Testis (tissue), 3 donors: ENCODE data around the gene ARVCF. TPM values are rescaled to one million over a fixed set of nuclear protein-coding genes. Genes with fewer than 3 reads are reported as not detected.

ENCODE experiments used
- DNase-seq: peaks from one replicate; pipeline ENCODE4 v3.0.0-alpha.2; 2019
- H3K27ac ChIP-seq, 2 donors: fragments of 200-600 bp; sonication (generic); one replicate each; pipeline ENCODE4 v1.5.1; 2019
- H3K27me3 ChIP-seq: fragments of 200-600 bp; sonication (generic); one replicate; pipeline ENCODE4 v1.5.1; 2019
- H3K36me3 ChIP-seq: fragments of 200-600 bp; sonication (generic); one replicate; pipeline ENCODE4 v1.5.1; 2017; ENCODE audit warnings: low read depth; ENCODE audit errors: missing control alignments
- H3K4me1 ChIP-seq: fragments of 200-600 bp; sonication (generic); one replicate; pipeline ENCODE4 v1.5.1; 2019
- H3K4me3 ChIP-seq, 2 donors: fragments of 200-600 bp; sonication (generic); one replicate each; pipeline ENCODE4 v1.5.1; 2017 to 2019
- H3K9me3 ChIP-seq: fragments of 200-600 bp; sonication (generic); one replicate; pipeline ENCODE4 v1.5.1; 2017
- CTCF ChIP-seq, 3 experiments: fragments of 450-650 bp in 2 of 3; fragments of 200-600 bp in 1 of 3; sonication (generic) in 1 of 3; IDR thresholded peaks; one replicate each; pipeline ENCODE4 v1.5.1; 2016 to 2019; ENCODE audit warnings: antibody characterized with exemption in 3 of 3, mild to moderate bottlenecking in 2 of 3, moderate library complexity in 1 of 3
- POLR2A ChIP-seq: fragments of 450-650 bp; IDR thresholded peaks from one replicate; pipeline ENCODE4 v1.6.1; 2017; ENCODE audit warnings: antibody characterized with exemption, mild to moderate bottlenecking, moderate library complexity
- WGBS, 2 donors: methylation state at CpG; one replicate each; pipeline ENCODE4 v1.1.5; 2018; 5-methylcytosine and 5-hydroxymethylcytosine counted together
- intact Hi-C: fragments of 100-400 bp; cut with DNase I; formaldehyde crosslinking; loops from one replicate; pipeline ENCODE4 v1.15.1; 2023; ENCODE audit warnings: low total_unique reads
- polyA plus RNA-seq: library from polyadenylated mRNA; stranded (reverse); fragments of 350-450 nt; fragmentation: Illumina TruSeq; extraction: RNeasy Lipid Tissue Mini Kit (QIAGEN cat#74804); gene quantifications from one replicate; pipeline ENCODE4 v1.2.3, GENCODE V29; 2014; ENCODE audit warnings: low read depth, low replicate concordance; ENCODE audit not compliant: insufficient read depth
- total RNA-seq, 2 donors: library from RNA; depleted of rRNA; stranded (reverse); fragments of >200 nt; gene quantifications; one replicate each; pipeline ENCODE4 v1.2.3, GENCODE V29; 2016

Gene ARVCF
- total and polyA plus RNA-seq, 3 donors from 2014 or later: 21.1 to 57.7 (median 43.2) TPM

GRCh38 chr22:19962246-19962908 lies 54.2 kb downstream of the ARVCF start:
- Histone ChIP-seq H3K4me1 (peaks cover 14% of the 10 kb centered on the region), H3K9me3 (no peaks in the 10 kb centered on the region), H3K27me3 (no peaks in the 10 kb centered on the region), H3K27ac (no peak overlapping the region), H3K4me3 (no peak overlapping the region), H3K36me3 (no peaks in the 10 kb centered on the region)
- peak; percentile 75 for DNase-seq
- 59 to 69% methylated on average over 17 to 22 of the region's 22 CpGs for WGBS, 2 donors
- intact Hi-C loops: no loop called here
- no peak for TF ChIP-seq POLR2A
- peak in 2 of 3 experiments; percentile 9 to 45 for TF ChIP-seq CTCF (IDR thresholded peaks at IDR 0.05)

GRCh38 chr22:19961868-19962245 lies 54.8 kb downstream of the ARVCF start:
- Histone ChIP-seq H3K27me3 (no peaks in the 10 kb centered on the region), H3K4me1 (peaks cover 14% of the 10 kb centered on the region), H3K27ac (no peak overlapping the region), H3K9me3 (no peaks in the 10 kb centered on the region), H3K4me3 (no peak overlapping the region), H3K36me3 (no peaks in the 10 kb centered on the region)
- WGBS, 2 donors: 87% methylated on average over 8 of the region's 8 CpGs; no CpG with 5 or more reads in 1 of the 2 donors
- no peak for DNase-seq
- intact Hi-C loops: no loop called here
- TF ChIP-seq CTCF (IDR thresholded peaks at IDR 0.05): no peak
- TF ChIP-seq POLR2A: no peak

GRCh38 chr22:19961201-19961580 lies 55.4 kb downstream of the ARVCF start:
- intact Hi-C loops: no loop called here
- no peaks in the 10 kb centered on the region for H3K36me3 ChIP-seq
- TF ChIP-seq POLR2A: no peak
- no peak for TF ChIP-seq CTCF (IDR thresholded peaks at IDR 0.05)
- H3K4me1 ChIP-seq: peaks cover 14% of the 10 kb centered on the region
- 78 to 82% methylated on average over 8 to 9 of the region's 9 CpGs for WGBS, 2 donors
- H3K4me3 ChIP-seq: no peak overlapping the region
- H3K27me3 ChIP-seq: no peaks in the 10 kb centered on the region
- H3K27ac ChIP-seq: no peak overlapping the region
- DNase-seq: no peak
- no peaks in the 10 kb centered on the region for H3K9me3 ChIP-seq

GRCh38 chr22:19960491-19961200 lies 56.0 kb downstream of the ARVCF start:
- intact Hi-C loops: no loop called here
- Histone ChIP-seq H3K27ac (peak overlapping the region in 1 of 2 donors; percentile 62), H3K27me3 (no peaks in the 10 kb centered on the region), H3K36me3 (no peaks in the 10 kb centered on the region), H3K4me3 (no peak overlapping the region), H3K9me3 (no peaks in the 10 kb centered on the region), H3K4me1 (peaks cover 14% of the 10 kb centered on the region)
- WGBS, 2 donors: 83 to 89% methylated on average over 12 of the region's 12 CpGs
- TF ChIP-seq CTCF (IDR thresholded peaks at IDR 0.05): no peak
- TF ChIP-seq POLR2A: no peak
- no peak for DNase-seq
